ENCODE measurements around the gene GJA4. TPM values are rescaled to one million over a fixed set of nuclear protein-coding genes. Genes with fewer than 3 reads are reported as not detected.

Gene GJA4
- not detected in 5 replicates for total RNA-seq (2022; extraction: Qiagen RNA extraction; ENCODE audit: low read depth)

GRCh38 chr1:34792868-34793727 is at the start of gene GJA4:
Gene GJA4 (plus strand): TSS chr1:34792999. CDS start chr1:34794214, 1,215 bp downstream.

GRCh38 chr1:34754964-34755637 is 37.7 kb upstream of the GJA4 start, which contains the start of gene GJB5:
Gene GJB5 (plus strand): TSS chr1:34755047. CDS start chr1:34757331, 2,284 bp downstream.

GRCh38 chr1:34759503-34760357 is 33.1 kb upstream of the GJA4 start, which contains the start of gene GJB4:
Gene GJB4 (plus strand): TSS chr1:34759740. CDS start chr1:34761255, 1,515 bp downstream.

GRCh38 chr1:34781071-34781843 is 11.5 kb upstream of the GJA4 start, which contains the start of gene GJB3:
Gene GJB3 (plus strand): TSS chr1:34781214. CDS start chr1:34784763, 3,549 bp downstream.

Other genes starting within 250 kb of the GJA4 start
- 0.07 TPM in 1 of 5 replicates, not detected in the others for gene GJB5, start 38.0 kb upstream of the GJA4 start, total RNA-seq (2022; extraction: Qiagen RNA extraction; ENCODE audit: low read depth)
- gene GJB4, start 33.3 kb upstream of the GJA4 start, total RNA-seq (2022; extraction: Qiagen RNA extraction; ENCODE audit: low read depth) = 0.07 to 0.13 TPM (median 0.13 TPM) in 3 of 5 replicates, not detected in the others
- 3.6 to 9.0 TPM (median 6.3 TPM) in 5 replicates for gene GJB3, start 11.8 kb upstream of the GJA4 start, total RNA-seq (2022; extraction: Qiagen RNA extraction; ENCODE audit: low read depth)
- 44.4 to 55.5 TPM (median 54.0 TPM) in 5 replicates for gene SMIM12, start 66.8 kb downstream of the GJA4 start, total RNA-seq (2022; extraction: Qiagen RNA extraction; ENCODE audit: low read depth)
- 0.17 to 0.25 TPM (median 0.19 TPM) in 5 replicates for gene DLGAP3, start 136.7 kb downstream of the GJA4 start, total RNA-seq (2022; extraction: Qiagen RNA extraction; ENCODE audit: low read depth)
- 13.9 to 18.8 TPM (median 15.4 TPM) in 5 replicates for gene TMEM35B, start 192.3 kb downstream of the GJA4 start, total RNA-seq (2022; extraction: Qiagen RNA extraction; ENCODE audit: low read depth)
- 1.5 to 5.6 TPM (median 5.0 TPM) in 5 replicates for gene ZMYM6, start 238.9 kb downstream of the GJA4 start, total RNA-seq (2022; extraction: Qiagen RNA extraction; ENCODE audit: low read depth)